Measurements from ENCODE around the gene DPF3.

The DPF3 gene

DNA sequence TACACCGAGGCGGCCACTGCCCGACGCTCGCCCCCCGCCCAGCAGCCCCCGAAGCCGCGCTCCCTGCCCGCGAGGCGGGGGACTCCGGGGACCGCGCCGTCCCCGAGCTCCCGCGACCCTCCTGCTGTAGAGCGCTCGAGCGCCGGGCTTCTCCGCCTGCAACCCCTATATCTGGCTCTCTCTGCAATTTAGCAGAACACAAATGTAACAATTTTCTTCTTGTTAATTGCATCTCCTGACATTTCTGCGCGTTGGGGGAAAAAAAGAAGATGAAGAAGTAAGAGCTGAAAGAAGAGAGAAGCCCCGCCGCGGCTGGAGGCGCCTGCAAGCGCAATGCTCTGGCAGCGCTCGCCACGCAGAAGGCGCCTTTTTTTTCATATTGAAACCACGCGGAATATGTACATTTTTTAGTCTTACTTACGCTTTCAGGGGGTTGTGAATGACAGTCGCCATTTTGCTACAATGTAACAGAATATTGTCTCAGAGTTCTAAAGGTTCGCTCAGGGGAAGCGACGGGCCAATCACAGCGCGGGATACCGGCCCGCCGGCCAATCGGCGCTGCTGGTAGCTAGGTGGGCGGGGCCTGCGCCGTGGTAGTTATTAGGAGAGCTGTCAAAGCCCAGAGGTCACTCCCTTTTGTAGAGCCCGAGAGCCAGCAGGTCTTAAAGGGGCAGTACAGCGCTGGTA lies at the start of gene DPF3:
DPF3 (minus strand) TSS at position 466 of the 687 bp plus-strand sequence; CDS start at position 453, 13 bp downstream.
- peak; percentile 98 for DNase-seq (ENCODE audit: low spot score)

- no peak for DNase-seq (ENCODE audit: low spot score)
Measured at GRCh38 chr14:72942934-72943333, 49.0 kb upstream of the DPF3 start.

DNA sequence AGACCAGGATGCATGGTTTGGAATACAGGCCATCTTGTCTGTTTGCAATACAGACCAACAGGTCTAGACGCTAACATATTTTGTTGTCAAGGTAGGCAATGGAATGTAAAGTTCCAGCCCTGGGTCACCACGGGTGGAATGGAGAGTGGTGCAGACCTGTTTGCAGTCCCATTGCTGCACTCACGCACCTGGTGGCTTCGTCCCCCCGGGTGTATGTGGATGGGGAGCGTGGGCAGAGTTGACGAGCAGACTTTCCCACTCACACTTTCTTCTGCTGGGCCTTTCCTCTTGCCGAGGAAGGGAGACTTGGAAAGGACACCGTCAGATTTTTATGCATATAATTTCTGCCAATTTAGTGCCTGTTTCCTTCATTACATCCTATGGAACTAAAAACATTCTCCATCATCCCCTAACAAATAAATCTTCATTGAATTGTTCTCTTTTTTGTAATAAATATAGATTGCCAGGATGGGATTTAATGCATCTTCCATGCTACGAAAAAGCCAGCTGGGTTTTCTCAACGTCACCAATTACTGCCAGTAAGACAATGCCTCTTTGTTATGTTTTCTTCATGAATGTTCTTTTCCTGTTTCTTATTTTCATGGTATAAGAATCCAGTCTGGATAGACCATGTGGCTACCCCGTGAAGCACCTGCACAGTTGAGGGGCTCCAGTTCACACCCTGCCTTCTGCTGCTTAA lies 47.5 kb upstream of the DPF3 start:
- DNase-seq (ENCODE audit: low spot score): peak; percentile 22

DNA sequence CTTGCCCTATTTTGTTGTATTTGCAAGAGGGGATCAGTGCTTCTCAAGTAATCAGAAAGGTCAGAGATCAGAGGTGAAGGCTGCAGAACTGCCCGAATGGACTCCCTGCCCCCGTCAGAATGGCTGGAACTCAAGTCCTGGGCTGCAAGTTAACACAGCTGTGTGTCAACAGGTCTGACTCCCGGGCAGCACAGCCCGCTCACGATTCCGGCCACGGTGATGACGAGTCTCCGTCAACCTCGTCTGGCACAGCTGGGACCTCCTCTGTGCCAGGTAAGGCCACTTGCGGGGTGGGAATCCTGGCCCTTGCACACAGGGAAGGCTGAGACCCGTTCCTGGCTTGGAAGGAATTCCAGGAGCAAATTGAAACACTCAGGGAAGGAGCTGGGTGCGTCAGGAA lies 45.7 kb upstream of the DPF3 start:
- no peak for DNase-seq (ENCODE audit: low spot score)

DNA sequence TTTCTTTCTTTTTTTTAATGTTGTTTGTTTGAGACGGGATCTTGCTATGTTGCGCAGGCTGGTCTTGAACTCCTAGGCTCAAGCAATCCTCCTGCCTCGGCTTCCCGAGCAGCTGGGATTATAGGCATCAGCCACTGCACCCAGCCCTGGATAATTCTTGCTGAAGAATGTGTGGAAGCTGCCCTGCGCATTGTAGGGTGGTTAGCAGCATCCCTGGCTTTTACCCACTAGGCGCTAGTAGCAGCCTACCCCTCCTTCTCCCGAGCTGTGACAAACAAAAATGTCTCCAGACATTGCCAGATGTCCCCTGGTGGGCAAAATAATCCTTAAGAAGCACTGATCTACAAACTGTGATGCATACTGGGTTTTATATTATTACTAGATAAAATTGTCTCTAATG lies 39.0 kb upstream of the DPF3 start:
- no peak for DNase-seq (ENCODE audit: low spot score)

GRCh38 chr14:72929316-72930080 lies 35.6 kb upstream of the DPF3 start:
- no peak for DNase-seq (ENCODE audit: low spot score)

DNA sequence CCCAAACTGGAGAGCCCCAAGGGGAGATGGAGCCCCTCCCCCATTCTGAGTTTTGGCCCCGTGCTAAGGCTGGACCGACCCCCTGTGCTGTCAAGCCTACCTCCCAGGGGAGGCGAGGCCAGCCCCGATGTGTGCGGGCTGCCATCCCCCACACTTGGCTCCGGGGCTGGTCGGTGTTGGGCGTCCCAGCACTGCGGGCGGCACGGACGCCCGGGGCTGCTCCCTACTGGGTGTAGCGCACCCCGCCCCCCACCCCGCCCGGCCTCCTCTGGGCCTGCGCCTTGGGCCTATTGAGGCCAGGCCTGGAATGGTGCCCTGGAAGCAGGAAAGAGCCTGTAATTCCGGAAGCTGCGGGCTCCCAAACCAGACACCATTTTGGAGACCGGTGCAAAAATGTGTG lies 35.0 kb upstream of the DPF3 start:
- DNase-seq (ENCODE audit: low spot score): no peak

GRCh38 chr14:72926292-72927028 lies 32.6 kb upstream of the DPF3 start, which contains the start of gene DCAF4:
TSS of gene DCAF4 (plus strand) at chr14:72926464. CDS start at chr14:72937979, 11,515 bp downstream.
- DNase-seq (ENCODE audit: low spot score): peak; percentile 98

GRCh38 chr14:72925815-72926291 lies 32.0 kb upstream of the DPF3 start:
- DNase-seq (ENCODE audit: low spot score): no peak

DNA sequence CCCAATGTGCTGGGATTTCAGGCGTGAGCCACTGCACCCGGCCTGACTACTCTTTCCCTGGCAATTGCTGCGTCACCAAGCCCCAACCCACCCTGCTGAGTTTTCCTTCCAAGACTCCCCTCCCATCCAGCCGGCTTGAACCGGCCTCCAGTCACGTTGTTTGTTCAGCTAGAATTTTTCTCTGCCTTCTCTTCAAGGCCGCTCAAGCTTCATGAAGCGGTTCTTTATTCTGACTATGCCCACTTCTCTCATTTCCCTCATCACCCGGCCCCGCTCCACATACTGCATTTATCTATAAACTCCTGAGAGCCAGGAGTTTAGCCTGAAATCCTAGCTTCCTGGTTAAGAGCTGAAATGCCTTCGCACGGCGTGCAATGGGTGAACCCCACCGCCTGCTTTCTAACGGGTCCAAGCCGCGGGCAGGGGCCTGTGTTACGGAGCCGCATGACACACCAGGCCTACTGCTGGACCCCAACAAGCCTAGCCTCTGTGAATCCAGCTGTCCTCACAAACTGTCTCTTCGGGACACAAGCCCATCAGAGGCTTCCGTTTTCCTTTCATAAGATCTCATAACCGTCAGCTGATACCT lies 31.4 kb upstream of the DPF3 start:
- no peak for DNase-seq (ENCODE audit: low spot score)

DNA sequence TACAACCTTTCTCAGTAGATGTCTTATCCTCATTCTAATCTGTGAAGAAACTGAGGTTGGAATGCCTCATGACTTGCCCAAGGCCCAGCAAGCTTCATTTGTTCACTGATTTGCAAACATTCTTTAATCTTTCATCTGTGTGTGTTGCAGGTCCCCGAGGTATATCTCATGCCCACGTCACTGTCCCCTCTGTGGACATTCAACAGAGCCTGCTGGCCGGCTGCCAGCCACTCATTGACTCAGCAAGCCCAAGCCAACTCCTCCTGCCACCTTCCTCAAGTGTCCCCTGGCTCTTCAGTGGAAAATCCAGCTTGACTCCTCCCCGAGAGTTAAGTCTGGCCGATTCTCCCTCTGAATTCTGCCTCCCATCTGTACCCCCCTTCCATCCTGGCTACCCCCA lies 30.4 kb upstream of the DPF3 start:
- DNase-seq (ENCODE audit: low spot score): no peak

- no peak for DNase-seq (ENCODE audit: low spot score)
Measured at GRCh38 chr14:72921396-72921795, 27.5 kb upstream of the DPF3 start.

- no peak for DNase-seq (ENCODE audit: low spot score)
Measured at GRCh38 chr14:72920008-72920407, 26.1 kb upstream of the DPF3 start.

- no peak for DNase-seq (ENCODE audit: low spot score)
Measured at GRCh38 chr14:72917094-72917802, 23.3 kb upstream of the DPF3 start.

GRCh38 chr14:72916174-72916573 lies 22.3 kb upstream of the DPF3 start:
- DNase-seq (ENCODE audit: low spot score): no peak

DNA sequence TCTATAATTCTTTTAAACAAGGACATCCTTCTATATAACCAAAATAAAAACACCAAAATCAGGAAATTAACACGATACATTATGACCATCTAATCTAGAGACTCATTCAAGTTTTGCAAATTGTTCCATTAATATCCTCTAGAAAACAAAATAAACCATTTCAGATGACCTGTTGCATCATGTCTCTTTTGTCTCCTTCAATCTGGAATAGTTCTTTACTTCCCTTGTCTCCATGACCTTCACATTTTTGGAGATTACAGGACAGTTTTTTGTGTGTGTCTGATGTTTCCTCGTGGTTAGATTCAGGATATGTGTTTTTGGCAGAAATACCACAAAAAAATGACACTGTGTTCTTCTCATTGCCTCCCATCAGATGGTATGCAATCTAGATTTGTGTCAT lies 19.9 kb upstream of the DPF3 start:
- DNase-seq (ENCODE audit: low spot score): no peak

GRCh38 chr14:72909163-72909562 lies 15.3 kb upstream of the DPF3 start:
- DNase-seq (ENCODE audit: low spot score): no peak

DNA sequence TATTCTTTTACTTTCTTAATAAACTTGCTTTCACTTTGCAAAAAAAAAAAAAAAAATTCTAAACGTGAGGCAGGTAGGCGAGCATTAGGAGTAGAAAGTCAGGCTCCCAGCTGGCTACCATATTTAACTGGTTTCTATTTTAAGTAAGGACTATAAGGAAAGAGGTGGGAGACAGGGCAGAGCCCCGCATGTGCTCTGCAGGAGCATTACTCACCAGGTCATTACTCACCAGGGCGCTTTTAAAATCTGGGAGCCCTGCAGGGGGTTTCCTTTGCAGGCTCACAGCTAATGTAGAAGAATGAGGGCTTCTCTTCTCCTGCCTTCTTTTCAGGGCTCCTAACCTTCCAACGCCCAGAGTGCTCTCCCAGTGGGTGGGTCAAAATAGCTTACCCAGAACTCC lies 14.0 kb upstream of the DPF3 start:
- no peak for DNase-seq (ENCODE audit: low spot score)

DNA sequence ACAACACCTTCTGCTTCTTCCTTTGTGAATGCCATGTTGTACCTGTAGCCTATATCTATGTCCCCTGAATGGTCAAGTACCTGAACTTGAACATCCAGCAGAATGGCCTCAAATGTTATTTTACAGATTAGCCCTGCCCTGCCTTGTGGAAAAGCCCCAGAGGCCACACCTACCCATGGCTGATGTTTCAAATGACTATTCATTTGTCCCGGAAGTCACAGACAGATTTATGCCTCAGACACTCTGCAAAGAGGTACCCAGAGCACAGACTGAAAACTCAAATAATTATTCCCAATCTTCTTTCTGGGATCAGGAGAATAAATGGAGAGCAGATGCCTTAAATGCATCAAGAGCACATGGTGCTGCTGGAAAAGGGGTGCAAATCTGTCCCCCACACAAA lies 13.0 kb upstream of the DPF3 start:
- no peak for DNase-seq (ENCODE audit: low spot score)

DNA sequence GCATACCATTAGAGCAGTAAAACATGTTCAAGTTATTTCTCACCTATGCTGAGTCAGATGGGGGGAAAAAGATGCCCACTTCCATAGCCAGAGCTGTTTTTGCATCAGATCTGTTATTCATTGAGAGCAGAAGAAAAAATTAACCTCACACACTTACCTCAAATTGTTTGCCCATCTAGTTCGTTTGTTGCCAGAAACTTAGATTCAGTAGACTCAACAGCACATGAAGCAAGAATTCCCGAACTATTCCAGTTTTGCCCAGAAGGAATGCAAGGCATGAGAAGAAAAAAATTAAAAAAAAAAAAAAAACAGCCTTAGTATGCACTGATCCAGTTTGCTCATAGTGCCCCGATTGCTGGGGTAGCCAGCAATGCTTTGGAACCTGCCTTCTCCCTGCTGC lies 12.4 kb upstream of the DPF3 start:
- no peak for DNase-seq (ENCODE audit: low spot score)

Data from Ammon's horn (tissue), 1 donor.